IPS-NIHi7 (cell line): ENCODE measurements around the gene MAST4.
A peak's percentile ranks its signal among the peaks of the same experiment; 100 is the strongest.
"Not testable (repeated sequence)": the region's sequence is repeated elsewhere in the genome, so short reads cannot be mapped to it uniquely, and the experiment has no call there.

Source experiments
- DNase-seq: peaks from one replicate; pipeline ENCODE4 v3.0.0; 2012; ENCODE audit warnings: mixed read lengths; ENCODE audit errors: extremely low spot score

MAST4 gene

GRCh38 chr5:67163231-67163756 is 567.1 kb downstream of the MAST4 start:
- DNase-seq, result no peak

GRCh38 chr5:67163863-67164595 is 567.8 kb downstream of the MAST4 start:
- no peak for DNase-seq

GRCh38 chr5:67164856-67165525 is 568.8 kb downstream of the MAST4 start:
- DNase-seq, result no peak

GRCh38 chr5:67165526-67166459 is 569.6 kb downstream of the MAST4 start:
- DNase-seq, result peak; percentile 87

- peak; percentile 57 for DNase-seq
Measured at GRCh38 chr5:67166460-67167285, 570.5 kb downstream of the MAST4 start.

- no peak for DNase-seq
Measured at GRCh38 chr5:67168069-67168468, 571.9 kb downstream of the MAST4 start.

- DNase-seq, result no peak
Measured at GRCh38 chr5:67170767-67171166, 574.6 kb downstream of the MAST4 start.

GRCh38 chr5:67173351-67173750 is 577.2 kb downstream of the MAST4 start:
- not testable (repeated sequence) for DNase-seq

GRCh38 chr5:67173959-67174358 is 577.8 kb downstream of the MAST4 start:
- no peak for DNase-seq

GRCh38 chr5:67176936-67177335 is 580.7 kb downstream of the MAST4 start:
- DNase-seq, result no peak

- DNase-seq, result no peak
Measured at GRCh38 chr5:67178085-67178484, 581.9 kb downstream of the MAST4 start.

- DNase-seq, result no peak
Measured at GRCh38 chr5:67178966-67179365, 582.8 kb downstream of the MAST4 start.

GRCh38 chr5:67179697-67180361 is 583.6 kb downstream of the MAST4 start:
- no peak for DNase-seq

- DNase-seq, result no peak
Measured at GRCh38 chr5:67181648-67182221, 585.5 kb downstream of the MAST4 start.

GRCh38 chr5:67182301-67182790 is 586.2 kb downstream of the MAST4 start:
- peak; percentile 84 for DNase-seq

GRCh38 chr5:67183859-67184258 is 587.7 kb downstream of the MAST4 start:
- DNase-seq, result no peak

- no peak for DNase-seq
Measured at GRCh38 chr5:67187006-67187715, 591.0 kb downstream of the MAST4 start.

- no peak for DNase-seq
Measured at GRCh38 chr5:67188274-67189078, 592.3 kb downstream of the MAST4 start.

GRCh38 chr5:67189079-67189354 is 592.8 kb downstream of the MAST4 start:
- no peak for DNase-seq
